ENCODE measurements around the gene CACUL1. TPM values are rescaled to one million over a fixed set of nuclear protein-coding genes. Genes with fewer than 3 reads are reported as not detected.
"Not testable (repeated sequence)": the region's sequence is repeated elsewhere in the genome, so short reads cannot be mapped to it uniquely, and the experiment has no call there.

CACUL1 gene
- total RNA-seq, 1 donor from 2014 or later: 21.4 TPM

GRCh38 chr10:118645294-118645693, 109.5 kb downstream of the CACUL1 start:
- DNase-seq (ENCODE audit: low read depth in 2 of 2): not testable (repeated sequence)

GRCh38 chr10:118642228-118642627, 112.5 kb downstream of the CACUL1 start:
- no peak for DNase-seq (ENCODE audit: low read depth in 2 of 2)

- DNase-seq (ENCODE audit: low read depth in 2 of 2): no peak
Observed at GRCh38 chr10:118638680-118639079, 116.1 kb downstream of the CACUL1 start.

GRCh38 chr10:118635674-118636402, 118.9 kb downstream of the CACUL1 start:
- no peak for DNase-seq (ENCODE audit: low read depth in 2 of 2)

- DNase-seq (ENCODE audit: low read depth in 2 of 2): no peak
Observed at GRCh38 chr10:118633786-118634185, 121.0 kb downstream of the CACUL1 start.

- no peak for DNase-seq (ENCODE audit: low read depth in 2 of 2)
Observed at GRCh38 chr10:118629211-118629610, 125.6 kb downstream of the CACUL1 start.

- no peak for DNase-seq (ENCODE audit: low read depth in 2 of 2)
Observed at GRCh38 chr10:118628397-118628796, 126.4 kb downstream of the CACUL1 start.

GRCh38 chr10:118626953-118627352, 127.8 kb downstream of the CACUL1 start:
- DNase-seq (ENCODE audit: low read depth in 2 of 2): peak in 1 of 2 donors; percentile 7

Other genes starting within 250 kb of the CACUL1 start
- gene PRLHR, start 159.3 kb downstream of the CACUL1 start, total RNA-seq: not detected in 2 replicates